Loucy (cell line): ENCODE measurements around the gene ATP8A2.

Experiments used
- CTCF ChIP-seq: fragments of 200-600 bp; sonication (generic); conservative IDR thresholded peaks from 2 replicates; pipeline ENCODE4 v1.5.1; 2014; ENCODE audit warnings: mild to moderate bottlenecking, antibody characterized with exemption, low read length
- EZH2phosphoT487 ChIP-seq: fragments of 200-600 bp; IDR thresholded peaks from 2 replicates; pipeline ENCODE4 v1.6.1; 2018; ENCODE audit warnings: antibody characterized with exemption, mild to moderate bottlenecking, moderate library complexity, borderline replicate concordance

GRCh38 chr13:25691654-25692053 is 319.9 kb downstream of the ATP8A2 start:
- TF ChIP-seq CTCF (no peak), EZH2phosphoT487 (no peak)
